K562 (cell line): Measurements from ENCODE around the gene C10orf90. TPM values are rescaled to one million over a fixed set of nuclear protein-coding genes. Genes with fewer than 3 reads are reported as not detected.

Experiments used
- ATAC-seq: fragments of 200-7000 bp; cut with Tn5 transposase; 3 replicates; pipeline ENCODE4 v1.9.1; 2020; ENCODE audit warnings: moderate library complexity
- BruUV-seq: library from RNA; stranded (reverse); fragments of 400-500 nt; replicated peaks from 2 replicates; lab custom pipeline; 2021; lab: Mats Ljungman, UMichigan
- CTCF ChIA-PET: fragments of 300-600 bp; formaldehyde crosslinking; extraction: SDS; loops from one replicate; lab custom pipeline; 2021; ENCODE audit warnings: low intra/inter-chr PET ratio; lab: Yijun Ruan, JAX
- POLR2A ChIA-PET: fragments of 300-600, 350-650 bp; sonication (Branson Sonifier 250); formaldehyde crosslinking; extraction: SDS; loops from one replicate; lab custom pipeline; 2021; ENCODE audit warnings: antibody characterized with exemption, inconsistent platforms; lab: Yijun Ruan, JAX
- DNase-seq, 4 experiments: peaks; one replicate each; pipeline versions ENCODE4 v3.0.0 to v3.0.0-alpha.2; 2011 to 2018; ENCODE audit warnings: low spot score in 3 of 4, mixed read lengths in 3 of 4; ENCODE audit errors: extremely low read depth in 1 of 4
- FAIRE-seq: peaks from 2 replicates; lab custom pipeline; 2011; peaks lifted over from hg19 to GRCh38; lab: Jason Lieb, UNC
- H2AFZ ChIP-seq: 2 replicates; pipeline ENCODE4 v1.6.0; 2011; ENCODE audit warnings: low read depth, low read length, control low read depth, inconsistent platforms
- H3K27ac ChIP-seq: fragments of 200-600 bp; 3 replicates; pipeline ENCODE4 v1.8.0; 2011; ENCODE audit warnings: low read depth, mild to moderate bottlenecking, control low read depth, inconsistent platforms, low read length, moderate library complexity, mixed read lengths; ENCODE audit errors: extremely low read depth
- H3K27me3 ChIP-seq, 2 experiments: fragments of 300-600 bp in 1 of 2; 2 replicates in 1 of 2; 3 replicates in 1 of 2; pipeline versions ENCODE4 v1.6.0 to v1.8.0; 2011; ENCODE audit warnings: inconsistent platforms in 2 of 2, low read length in 2 of 2, mild to moderate bottlenecking in 1 of 2, mixed read lengths in 1 of 2, moderate library complexity in 1 of 2; ENCODE audit not compliant: control insufficient read depth in 2 of 2, insufficient read depth in 2 of 2
- H3K36me3 ChIP-seq: fragments of 300-600 bp; 3 replicates; pipeline ENCODE4 v1.8.0; 2011; ENCODE audit warnings: mild to moderate bottlenecking, low read length, inconsistent platforms; ENCODE audit not compliant: control insufficient read depth, insufficient read depth
- H3K4me1 ChIP-seq, 2 experiments: fragments of 200-600 bp in 1 of 2; replicated peaks in 1 of 2; 2 replicates in 1 of 2; 3 replicates in 1 of 2; pipeline versions ENCODE4 v1.5.1 to v1.8.0; 2011; ENCODE audit warnings: inconsistent platforms in 2 of 2, low read length in 2 of 2, mild to moderate bottlenecking in 1 of 2, mixed read lengths in 1 of 2, moderate library complexity in 1 of 2; ENCODE audit not compliant: control insufficient read depth in 2 of 2, insufficient read depth in 2 of 2
- H3K4me2 ChIP-seq: 2 replicates; pipeline ENCODE4 v1.6.1; 2011; ENCODE audit warnings: low read length, control low read depth, inconsistent platforms, mixed read lengths; ENCODE audit not compliant: insufficient read depth
- H3K4me3 ChIP-seq: fragments of 200-600 bp; sonication (generic), shearing (Covaris generic); 2 replicates; pipeline ENCODE4 v1.5.1; 2016; ENCODE audit warnings: control low read depth, inconsistent platforms
- H3K79me2 ChIP-seq: fragments of 200-600 bp; 3 replicates; pipeline ENCODE4 v1.8.0; 2011; ENCODE audit warnings: low read length, inconsistent platforms; ENCODE audit not compliant: control insufficient read depth, insufficient read depth
- H3K9ac ChIP-seq, 2 experiments: 2 replicates each; pipeline versions ENCODE4 v1.6.0 to v1.6.1; 2011; ENCODE audit warnings: low read depth in 2 of 2, low read length in 2 of 2, control low read depth in 1 of 2, inconsistent platforms in 1 of 2, mild to moderate bottlenecking in 1 of 2, mixed read lengths in 1 of 2; ENCODE audit not compliant: insufficient read depth in 1 of 2
- H3K9me1 ChIP-seq: one replicate; pipeline ENCODE4 v1.6.0; 2011; ENCODE audit warnings: inconsistent platforms, mild to moderate bottlenecking, low read length, moderate library complexity; ENCODE audit not compliant: control insufficient read depth, insufficient read depth
- H3K9me3 ChIP-seq: replicated peaks from 2 replicates; pipeline ENCODE4 v1.5.1; 2011; ENCODE audit warnings: low read depth, low read length, inconsistent platforms; ENCODE audit not compliant: control insufficient read depth, insufficient read depth
- H4K20me1 ChIP-seq: replicated peaks from 2 replicates; pipeline ENCODE4 v1.6.1; 2011; ENCODE audit warnings: low read length, inconsistent platforms, mixed read lengths; ENCODE audit not compliant: control insufficient read depth, insufficient read depth
- BACH1 ChIP-seq: fragments of 200-800 bp; sonication (Bioruptor generic); IDR thresholded peaks from 2 replicates; pipeline ENCODE4 v1.6.1; 2016; ENCODE audit warnings: missing genetic modification characterization, missing compliant biosample characterization
- DIDO1 ChIP-seq: fragments of 450-650 bp; IDR thresholded peaks from 2 replicates; pipeline ENCODE4 v1.6.1; 2016; ENCODE audit warnings: low read depth, missing biosample characterization, missing genetic modification characterization
- MAX ChIP-seq: sonication (generic); formaldehyde crosslinking; IDR thresholded peaks from 2 replicates; pipeline ENCODE4 v1.9.0; 2022; ENCODE audit warnings: mild to moderate bottlenecking, missing genetic modification reagents
- MCM2 ChIP-seq: fragments of 450-650 bp; IDR thresholded peaks from 2 replicates; pipeline ENCODE4 v1.6.1; 2017; ENCODE audit warnings: low read depth, mild to moderate bottlenecking
- RHOXF2B ChIP-seq: fragments of 250-450 bp; sonication (Bioruptor Pico); conservative IDR thresholded peaks from 2 replicates; pipeline ENCODE4 v1.5.1; 2021
- TEAD2 ChIP-seq: fragments of 450-650 bp; IDR thresholded peaks from 2 replicates; pipeline ENCODE4 v1.6.1; 2016; ENCODE audit warnings: missing genetic modification characterization, control low read depth, missing compliant biosample characterization
- ZNF23 ChIP-seq: fragments of 250-450 bp; sonication (Bioruptor Pico); IDR thresholded peaks from 2 replicates; pipeline ENCODE4 v1.4.0; 2020; ENCODE audit warnings: mild to moderate bottlenecking
- ZNF507 ChIP-seq: conservative IDR thresholded peaks from 2 replicates; pipeline ENCODE4 v1.6.1; 2017; ENCODE audit warnings: missing genetic modification characterization, missing compliant biosample characterization
- WGBS: fragments of 100-300 bp; shearing (Covaris generic); methylation state at CpG from one replicate; pipeline ENCODE4 v1.1.6; 2016; ENCODE audit warnings: low coverage, mixed read lengths; ENCODE audit not compliant: insufficient coverage; ENCODE audit errors: missing lambda C conversion rate; 5-methylcytosine and 5-hydroxymethylcytosine counted together
- in situ Hi-C: fragments of 300-500 bp; cut with MboI; formaldehyde crosslinking; loops from 4 replicates; pipeline ENCODE4 v1.15.0; 2018; ENCODE audit warnings: inconsistent platforms, mixed read lengths
- intact Hi-C: fragments of 100-400 bp; cut with micrococcal nuclease; formaldehyde crosslinking; loops from 2 replicates; pipeline ENCODE4 v1.14.2; 2022
- polyA plus RNA-seq, 8 experiments: library from polyadenylated mRNA; depleted of rRNA in 4 of 8; stranded (reverse) in 5 of 8; unstranded in 3 of 8; fragments of >200 nt; fragmentation: Nextera tagmentation in 2 of 8; fragmentation: Illumina TruSeq in 1 of 8; extraction: Ambion mirVana in 2 of 8; extraction: Trizol in 1 of 8; gene quantifications; 2 replicates each; pipeline versions ENCODE4 v1.2.1 to v1.2.3, GENCODE V29; 2011 to 2014; ENCODE audit warnings: inconsistent platforms in 1 of 8, missing spikeins in 1 of 8
- total RNA-seq, 7 experiments: library from RNA; depleted of rRNA in 6 of 7; stranded (reverse); fragments of >200 nt in 6 of 7; fragmentation: Illumina TruSeq in 2 of 7; extraction: Trizol in 2 of 7; gene quantifications; 2 replicates each; pipeline versions ENCODE4 v1.2.1 to v1.2.3, GENCODE V29; 2011 to 2021; ENCODE audit warnings: low replicate concordance in 1 of 7
- TF ChIP-seq, protein P1 (sequence below): fragments of 250-450 bp; sonication (Bioruptor Pico); IDR thresholded peaks from 2 replicates; pipeline ENCODE4 v1.5.0; 2020; ENCODE audit warnings: mild to moderate bottlenecking, borderline replicate concordance
- TF ChIP-seq, protein P2 (sequence below), 2 experiments: fragments of 450-650 bp; conservative IDR thresholded peaks; 2 replicates each; pipeline ENCODE4 v1.6.1; 2017; ENCODE audit warnings: mild to moderate bottlenecking in 2 of 2, moderate library complexity in 2 of 2

Gene C10orf90
- total and polyA plus RNA-seq, 9 of the 15 experiments (the other 6 are each of a cell fraction or from before 2014, with no cell fraction given): not detected

GRCh38 chr10:126502441-126502840 is 168.1 kb downstream of the C10orf90 start:
- CTCF ChIA-PET: no interaction called here
- H3K9ac ChIP-seq: no peak overlapping the region
- in situ Hi-C loops: loop anchor here (10.0 kb wide), 1 partner anchor 518 kb away; no protein-coding TSS in a partner anchor
- no peak overlapping the region for H2AFZ ChIP-seq
- no peaks in the 10 kb centered on the region for H3K9me3 ChIP-seq
- DNase-seq: no peak
- H3K27me3 ChIP-seq: no peaks in the 10 kb centered on the region; a peak in 1 of 5 replicates
- no peaks in the 10 kb centered on the region; the same call in 1 of the 2 replicates for H4K20me1 ChIP-seq
- no peak overlapping the region for H3K4me2 ChIP-seq
- no peaks in the 10 kb centered on the region; a peak in 1 of 5 replicates for H3K4me1 ChIP-seq
- TF ChIP-seq, protein P1, sequence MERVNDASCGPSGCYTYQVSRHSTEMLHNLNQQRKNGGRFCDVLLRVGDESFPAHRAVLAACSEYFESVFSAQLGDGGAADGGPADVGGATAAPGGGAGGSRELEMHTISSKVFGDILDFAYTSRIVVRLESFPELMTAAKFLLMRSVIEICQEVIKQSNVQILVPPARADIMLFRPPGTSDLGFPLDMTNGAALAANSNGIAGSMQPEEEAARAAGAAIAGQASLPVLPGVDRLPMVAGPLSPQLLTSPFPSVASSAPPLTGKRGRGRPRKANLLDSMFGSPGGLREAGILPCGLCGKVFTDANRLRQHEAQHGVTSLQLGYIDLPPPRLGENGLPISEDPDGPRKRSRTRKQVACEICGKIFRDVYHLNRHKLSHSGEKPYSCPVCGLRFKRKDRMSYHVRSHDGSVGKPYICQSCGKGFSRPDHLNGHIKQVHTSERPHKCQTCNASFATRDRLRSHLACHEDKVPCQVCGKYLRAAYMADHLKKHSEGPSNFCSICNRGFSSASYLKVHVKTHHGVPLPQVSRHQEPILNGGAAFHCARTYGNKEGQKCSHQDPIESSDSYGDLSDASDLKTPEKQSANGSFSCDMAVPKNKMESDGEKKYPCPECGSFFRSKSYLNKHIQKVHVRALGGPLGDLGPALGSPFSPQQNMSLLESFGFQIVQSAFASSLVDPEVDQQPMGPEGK: no peak
- TF ChIP-seq ZNF507 (tag): no peak
- TF ChIP-seq, protein P2, sequence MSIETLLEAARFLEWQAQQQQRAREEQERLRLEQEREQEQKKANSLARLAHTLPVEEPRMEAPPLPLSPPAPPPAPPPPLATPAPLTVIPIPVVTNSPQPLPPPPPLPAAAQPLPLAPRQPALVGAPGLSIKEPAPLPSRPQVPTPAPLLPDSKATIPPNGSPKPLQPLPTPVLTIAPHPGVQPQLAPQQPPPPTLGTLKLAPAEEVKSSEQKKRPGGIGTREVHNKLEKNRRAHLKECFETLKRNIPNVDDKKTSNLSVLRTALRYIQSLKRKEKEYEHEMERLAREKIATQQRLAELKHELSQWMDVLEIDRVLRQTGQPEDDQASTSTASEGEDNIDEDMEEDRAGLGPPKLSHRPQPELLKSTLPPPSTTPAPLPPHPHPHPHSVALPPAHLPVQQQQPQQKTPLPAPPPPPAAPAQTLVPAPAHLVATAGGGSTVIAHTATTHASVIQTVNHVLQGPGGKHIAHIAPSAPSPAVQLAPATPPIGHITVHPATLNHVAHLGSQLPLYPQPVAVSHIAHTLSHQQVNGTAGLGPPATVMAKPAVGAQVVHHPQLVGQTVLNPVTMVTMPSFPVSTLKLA (conservative IDR thresholded peaks at IDR 0.05): no peak
- no peak for TF ChIP-seq MCM2
- no peak for TF ChIP-seq ZNF23
- no peak for TF ChIP-seq MAX (CRISPR knock-in tag)
- no peak for TF ChIP-seq DIDO1 (tag)
- no peak for TF ChIP-seq RHOXF2B (CRISPR knock-in tag)
- TF ChIP-seq BACH1 (tag): no peak
- no peak for TF ChIP-seq TEAD2 (tag)
- 0% methylated on average over 1 of the region's 1 CpG for WGBS
- POLR2A ChIA-PET: no interaction called here
- H3K9me1 ChIP-seq: no peaks in the 10 kb centered on the region
- no peak overlapping the region for H3K27ac ChIP-seq
- no peak for FAIRE-seq
- ATAC-seq: no peak
- H3K79me2 ChIP-seq: no peaks in the 10 kb centered on the region
- intact Hi-C loops: loop anchor here (5.0 kb wide), 1 partner anchor 520 kb away; no protein-coding TSS in a partner anchor
- no TSS peak for BruUV-seq
- H3K36me3 ChIP-seq: no peaks in the 10 kb centered on the region
- H3K4me3 ChIP-seq: no peak overlapping the region
